ENCODE data around the gene GPC4.

- TF ChIP-seq CTCF (IDR thresholded peaks at IDR 0.05; ENCODE audit: poor library complexity, severe bottlenecking): no peak
- no peak for TF ChIP-seq EZH2 (IDR thresholded peaks at IDR 0.05; ENCODE audit: borderline replicate concordance, insufficient read depth, low read length, poor library complexity, severe bottlenecking)
- TF ChIP-seq EP300 (conservative IDR thresholded peaks at IDR 0.05; ENCODE audit: poor library complexity, severe bottlenecking): no peak
- no peak for TF ChIP-seq REST (IDR thresholded peaks at IDR 0.05; ENCODE audit: borderline replicate concordance)
- no peak for TF ChIP-seq POLR2AphosphoS5 (IDR thresholded peaks at IDR 0.05)
- no peak for TF ChIP-seq RAD21 (conservative IDR thresholded peaks at IDR 0.05)
- TF ChIP-seq SMC3 (conservative IDR thresholded peaks at IDR 0.05; ENCODE audit: poor library complexity): no peak
- no peak for TF ChIP-seq TAF1 (IDR thresholded peaks at IDR 0.05; ENCODE audit: low read depth)
These were observed 24.6 kb downstream of the GPC4 start for GRCh38 chrX:133390676-133391075.
